GM23248 (cell line): Measurements from ENCODE around the gene GPX7.

ENCODE experiments used
- EZH2 ChIP-seq: fragments of 200-600 bp; sonication (generic); IDR thresholded peaks from 2 replicates; pipeline ENCODE4 v1.6.1; 2018; ENCODE audit warnings: antibody characterized with exemption, mild to moderate bottlenecking; ENCODE audit not compliant: insufficient read depth, poor library complexity, severe bottlenecking
- EZH2phosphoT487 ChIP-seq: fragments of 200-600 bp; sonication (generic); IDR thresholded peaks from 2 replicates; pipeline ENCODE4 v1.6.1; 2018; ENCODE audit warnings: antibody characterized with exemption, moderate library complexity, mild to moderate bottlenecking, low read depth; ENCODE audit not compliant: insufficient read depth

GRCh38 chr1:52579415-52579814 is 22.8 kb upstream of the GPX7 start:
- TF ChIP-seq EZH2 (no peak), EZH2phosphoT487 (no peak)
